ENCODE measurements around the gene UBTD2. TPM values are rescaled to one million over a fixed set of nuclear protein-coding genes. Genes with fewer than 3 reads are reported as not detected.

UBTD2 gene
- total and polyA plus RNA-seq, 10 of the 15 experiments (the other 5 are each of a cell fraction or from before 2014, with no cell fraction given), result 7.7 to 30.5 (median 19.4) TPM

DNA sequence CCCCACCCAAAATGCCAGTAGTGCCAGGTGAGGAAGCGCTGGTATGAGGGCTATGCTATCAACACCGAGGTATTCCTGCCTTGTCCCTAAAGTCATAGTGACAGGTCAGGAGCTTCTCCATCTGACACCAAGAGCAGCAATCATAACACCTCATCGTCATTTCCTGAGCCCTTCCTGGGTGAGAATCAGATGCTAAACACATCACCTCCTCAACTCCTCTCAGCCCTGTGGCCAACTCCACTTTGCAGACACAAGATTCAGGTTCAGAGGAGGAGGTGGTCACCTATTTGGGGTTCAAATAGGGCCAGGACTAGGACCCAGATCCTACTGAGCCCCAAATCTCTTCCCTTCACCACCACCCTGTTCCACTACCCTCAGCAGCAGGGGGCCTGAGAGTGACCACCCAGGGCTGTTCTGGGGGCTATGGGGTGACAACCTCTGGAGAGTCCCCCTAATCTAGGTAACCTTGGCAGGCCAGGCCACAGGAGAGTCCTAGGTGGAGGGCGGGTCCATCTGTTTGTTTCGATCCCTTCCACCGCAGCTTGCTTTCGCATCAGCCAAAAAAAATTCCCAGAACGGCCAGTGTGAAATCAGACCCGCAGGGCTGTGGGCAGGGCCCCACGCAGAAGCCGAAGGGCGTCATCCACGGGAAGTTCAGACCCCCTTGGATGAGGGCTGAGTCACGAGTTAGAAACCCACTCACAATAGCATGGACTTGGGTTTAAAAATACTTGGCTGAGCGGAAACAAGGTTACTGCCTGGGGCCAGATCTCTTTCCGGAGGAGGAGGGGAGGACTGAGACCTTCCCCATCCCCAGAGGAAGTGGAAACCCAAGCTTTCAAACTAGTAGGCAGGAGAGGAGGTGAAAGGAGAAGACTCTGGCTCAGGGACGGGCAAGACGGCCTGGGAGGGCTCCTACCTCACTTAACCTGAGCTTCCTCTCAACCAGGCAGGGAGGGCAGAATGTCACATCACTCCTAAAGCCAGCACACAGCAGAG, 104.3 kb downstream of the UBTD2 start (continued):
- TF ChIP-seq ETV6 (conservative IDR thresholded peaks at IDR 0.05 in 1 of 2, IDR thresholded peaks at IDR 0.05 in 1 of 2; ENCODE audit: borderline replicate concordance in 1 of 2, low read depth in 1 of 2) (peak in 1 of 2 experiments; percentile 96; a peak in 2 of 4 replicates), SUPT20H (IDR thresholded peaks at IDR 0.05; ENCODE audit: borderline replicate concordance, control insufficient read depth, low read depth, low read length) (no peak), ZSCAN29 (IDR thresholded peaks at IDR 0.05) (no peak), E2F4 (IDR thresholded peaks at IDR 0.05; ENCODE audit: low read depth, low read length) (no peak), CBX3 (IDR thresholded peaks at IDR 0.05; ENCODE audit: borderline replicate concordance, low read depth) (no peak), EED (IDR thresholded peaks at IDR 0.05; ENCODE audit: low read depth) (peak; percentile 97), IKZF1 (conservative IDR thresholded peaks at IDR 0.05) (peak; percentile 94), BACH1 (IDR thresholded peaks at IDR 0.05; ENCODE audit: borderline replicate concordance) (peak; percentile 26; the same call in 1 of the 2 replicates), NFXL1 (IDR thresholded peaks at IDR 0.05; ENCODE audit: borderline replicate concordance) (no peak), NFYB (IDR thresholded peaks at IDR 0.05; ENCODE audit: insufficient read depth, low read depth, low read length) (no peak), SIX5 (IDR thresholded peaks at IDR 0.05; ENCODE audit: low read depth, low read length, severe bottlenecking) (no peak), CBFB (IDR thresholded peaks at IDR 0.05; ENCODE audit: low read depth) (no peak), MEF2A (IDR thresholded peaks at IDR 0.05; ENCODE audit: insufficient read depth, low read depth, low read length) (peak; percentile 75), CREM (IDR thresholded peaks at IDR 0.05; ENCODE audit: low read depth) (peak; percentile 41; the same call in 1 of the 2 replicates), SMARCA5 (IDR thresholded peaks at IDR 0.05) (peak; percentile 73), POLR2AphosphoS2 (IDR thresholded peaks at IDR 0.05; ENCODE audit: low read depth, low read length) (no peak), ASH2L (IDR thresholded peaks at IDR 0.05; ENCODE audit: borderline replicate concordance, low read depth) (peak; percentile 70; the same call in 1 of the 2 replicates)
- TF ChIP-seq, protein P1, sequence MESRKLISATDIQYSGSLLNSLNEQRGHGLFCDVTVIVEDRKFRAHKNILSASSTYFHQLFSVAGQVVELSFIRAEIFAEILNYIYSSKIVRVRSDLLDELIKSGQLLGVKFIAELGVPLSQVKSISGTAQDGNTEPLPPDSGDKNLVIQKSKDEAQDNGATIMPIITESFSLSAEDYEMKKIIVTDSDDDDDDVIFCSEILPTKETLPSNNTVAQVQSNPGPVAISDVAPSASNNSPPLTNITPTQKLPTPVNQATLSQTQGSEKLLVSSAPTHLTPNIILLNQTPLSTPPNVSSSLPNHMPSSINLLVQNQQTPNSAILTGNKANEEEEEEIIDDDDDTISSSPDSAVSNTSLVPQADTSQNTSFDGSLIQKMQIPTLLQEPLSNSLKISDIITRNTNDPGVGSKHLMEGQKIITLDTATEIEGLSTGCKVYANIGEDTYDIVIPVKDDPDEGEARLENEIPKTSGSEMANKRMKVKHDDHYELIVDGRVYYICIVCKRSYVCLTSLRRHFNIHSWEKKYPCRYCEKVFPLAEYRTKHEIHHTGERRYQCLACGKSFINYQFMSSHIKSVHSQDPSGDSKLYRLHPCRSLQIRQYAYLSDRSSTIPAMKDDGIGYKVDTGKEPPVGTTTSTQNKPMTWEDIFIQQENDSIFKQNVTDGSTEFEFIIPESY (IDR thresholded peaks at IDR 0.05), result no peak
- TF ChIP-seq, protein P2, sequence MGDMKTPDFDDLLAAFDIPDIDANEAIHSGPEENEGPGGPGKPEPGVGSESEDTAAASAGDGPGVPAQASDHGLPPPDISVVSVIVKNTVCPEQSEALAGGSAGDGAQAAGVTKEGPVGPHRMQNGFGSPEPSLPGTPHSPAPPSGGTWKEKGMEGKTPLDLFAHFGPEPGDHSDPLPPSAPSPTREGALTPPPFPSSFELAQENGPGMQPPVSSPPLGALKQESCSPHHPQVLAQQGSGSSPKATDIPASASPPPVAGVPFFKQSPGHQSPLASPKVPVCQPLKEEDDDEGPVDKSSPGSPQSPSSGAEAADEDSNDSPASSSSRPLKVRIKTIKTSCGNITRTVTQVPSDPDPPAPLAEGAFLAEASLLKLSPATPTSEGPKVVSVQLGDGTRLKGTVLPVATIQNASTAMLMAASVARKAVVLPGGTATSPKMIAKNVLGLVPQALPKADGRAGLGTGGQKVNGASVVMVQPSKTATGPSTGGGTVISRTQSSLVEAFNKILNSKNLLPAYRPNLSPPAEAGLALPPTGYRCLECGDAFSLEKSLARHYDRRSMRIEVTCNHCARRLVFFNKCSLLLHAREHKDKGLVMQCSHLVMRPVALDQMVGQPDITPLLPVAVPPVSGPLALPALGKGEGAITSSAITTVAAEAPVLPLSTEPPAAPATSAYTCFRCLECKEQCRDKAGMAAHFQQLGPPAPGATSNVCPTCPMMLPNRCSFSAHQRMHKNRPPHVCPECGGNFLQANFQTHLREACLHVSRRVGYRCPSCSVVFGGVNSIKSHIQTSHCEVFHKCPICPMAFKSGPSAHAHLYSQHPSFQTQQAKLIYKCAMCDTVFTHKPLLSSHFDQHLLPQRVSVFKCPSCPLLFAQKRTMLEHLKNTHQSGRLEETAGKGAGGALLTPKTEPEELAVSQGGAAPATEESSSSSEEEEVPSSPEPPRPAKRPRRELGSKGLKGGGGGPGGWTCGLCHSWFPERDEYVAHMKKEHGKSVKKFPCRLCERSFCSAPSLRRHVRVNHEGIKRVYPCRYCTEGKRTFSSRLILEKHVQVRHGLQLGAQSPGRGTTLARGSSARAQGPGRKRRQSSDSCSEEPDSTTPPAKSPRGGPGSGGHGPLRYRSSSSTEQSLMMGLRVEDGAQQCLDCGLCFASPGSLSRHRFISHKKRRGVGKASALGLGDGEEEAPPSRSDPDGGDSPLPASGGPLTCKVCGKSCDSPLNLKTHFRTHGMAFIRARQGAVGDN (IDR thresholded peaks at IDR 0.05), result peak; percentile 52; the same call in 1 of the 2 replicates
- TF ChIP-seq, protein P3, sequence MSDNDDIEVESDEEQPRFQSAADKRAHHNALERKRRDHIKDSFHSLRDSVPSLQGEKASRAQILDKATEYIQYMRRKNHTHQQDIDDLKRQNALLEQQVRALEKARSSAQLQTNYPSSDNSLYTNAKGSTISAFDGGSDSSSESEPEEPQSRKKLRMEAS (IDR thresholded peaks at IDR 0.05; ENCODE audit: low read depth, low read length), result peak; percentile 48; the same call in 1 of the 2 replicates
